ENCODE data around the gene ROBO1. TPM values are rescaled to one million over a fixed set of nuclear protein-coding genes. Genes with fewer than 3 reads are reported as not detected.
"Not testable (repeated sequence)": the region's sequence is repeated elsewhere in the genome, so short reads cannot be mapped to it uniquely, and the experiment has no call there.

The ROBO1 gene
- total RNA-seq, 1 experiment from 2014 or later, result 35.5 TPM

DNA sequence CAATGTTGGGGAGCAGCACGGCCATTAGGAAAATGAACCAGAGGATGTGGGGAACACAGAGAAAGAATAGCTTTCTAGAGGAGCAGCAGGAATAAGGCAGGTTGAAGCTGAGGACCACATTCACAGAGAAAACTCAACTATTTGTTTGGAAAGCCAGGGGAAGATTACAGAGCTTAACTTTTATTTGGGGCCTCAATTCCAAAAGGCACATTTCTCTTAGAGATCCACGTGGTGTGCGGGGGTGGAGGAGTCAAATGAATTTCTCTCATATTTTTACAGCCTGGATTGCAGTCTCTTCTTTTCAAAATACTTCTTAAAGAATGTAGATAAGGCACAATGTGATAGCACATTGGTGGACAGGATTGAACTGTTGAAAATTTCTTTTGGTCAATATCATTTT lies 253.7 kb downstream of the ROBO1 start:
- H3K79me2 ChIP-seq (ENCODE audit: low read length), result no peaks in the 10 kb centered on the region
- no peak overlapping the region for H2AFZ ChIP-seq (ENCODE audit: low read length)
- H4K20me1 ChIP-seq (ENCODE audit: low read length), result no peaks in the 10 kb centered on the region
- no peak overlapping the region for H3K27ac ChIP-seq (ENCODE audit: low read length)
- CTCF ChIA-PET, result no interaction called here
- no peaks in the 10 kb centered on the region for H3K36me3 ChIP-seq (ENCODE audit: low read depth, low read length)
- POLR2A ChIA-PET (ENCODE audit: unreplicated experiment), result no interaction called here
- H3F3A ChIP-seq (ENCODE audit: low read length, unreplicated experiment), result no peaks in the 10 kb centered on the region
- no peaks in the 10 kb centered on the region for H3K9me3 ChIP-seq (ENCODE audit: low read length)
- no TSS peak for BruUV-seq (replicated peaks)
- intact Hi-C loops (cut with micrococcal nuclease), result no loop called here
- H3K4me2 ChIP-seq (ENCODE audit: low read length), result no peak overlapping the region
- H3K27me3 ChIP-seq (ENCODE audit: low read length), result no peaks in the 10 kb centered on the region
- H3K9ac ChIP-seq (ENCODE audit: low read length), result no peak overlapping the region
- TF ChIP-seq EZH2phosphoT487 (IDR thresholded peaks at IDR 0.05; ENCODE audit: borderline replicate concordance, low read length) (no peak), EZH2 (IDR thresholded peaks at IDR 0.05; ENCODE audit: low read length, unreplicated experiment) (no peak)
- TF ChIP-seq, protein P1, sequence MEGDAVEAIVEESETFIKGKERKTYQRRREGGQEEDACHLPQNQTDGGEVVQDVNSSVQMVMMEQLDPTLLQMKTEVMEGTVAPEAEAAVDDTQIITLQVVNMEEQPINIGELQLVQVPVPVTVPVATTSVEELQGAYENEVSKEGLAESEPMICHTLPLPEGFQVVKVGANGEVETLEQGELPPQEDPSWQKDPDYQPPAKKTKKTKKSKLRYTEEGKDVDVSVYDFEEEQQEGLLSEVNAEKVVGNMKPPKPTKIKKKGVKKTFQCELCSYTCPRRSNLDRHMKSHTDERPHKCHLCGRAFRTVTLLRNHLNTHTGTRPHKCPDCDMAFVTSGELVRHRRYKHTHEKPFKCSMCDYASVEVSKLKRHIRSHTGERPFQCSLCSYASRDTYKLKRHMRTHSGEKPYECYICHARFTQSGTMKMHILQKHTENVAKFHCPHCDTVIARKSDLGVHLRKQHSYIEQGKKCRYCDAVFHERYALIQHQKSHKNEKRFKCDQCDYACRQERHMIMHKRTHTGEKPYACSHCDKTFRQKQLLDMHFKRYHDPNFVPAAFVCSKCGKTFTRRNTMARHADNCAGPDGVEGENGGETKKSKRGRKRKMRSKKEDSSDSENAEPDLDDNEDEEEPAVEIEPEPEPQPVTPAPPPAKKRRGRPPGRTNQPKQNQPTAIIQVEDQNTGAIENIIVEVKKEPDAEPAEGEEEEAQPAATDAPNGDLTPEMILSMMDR (conservative IDR thresholded peaks at IDR 0.05; ENCODE audit: low read depth, low read length), result no peak
- DNase-seq, result no peak
- no peaks in the 10 kb centered on the region for H3K9me2 ChIP-seq (replicated peaks; ENCODE audit: low read length)
- no peaks in the 10 kb centered on the region for H3K4me1 ChIP-seq (ENCODE audit: insufficient read depth, low read length)
- no peak for ATAC-seq
- H3K4me3 ChIP-seq (ENCODE audit: low read length), result no peak overlapping the region

DNA sequence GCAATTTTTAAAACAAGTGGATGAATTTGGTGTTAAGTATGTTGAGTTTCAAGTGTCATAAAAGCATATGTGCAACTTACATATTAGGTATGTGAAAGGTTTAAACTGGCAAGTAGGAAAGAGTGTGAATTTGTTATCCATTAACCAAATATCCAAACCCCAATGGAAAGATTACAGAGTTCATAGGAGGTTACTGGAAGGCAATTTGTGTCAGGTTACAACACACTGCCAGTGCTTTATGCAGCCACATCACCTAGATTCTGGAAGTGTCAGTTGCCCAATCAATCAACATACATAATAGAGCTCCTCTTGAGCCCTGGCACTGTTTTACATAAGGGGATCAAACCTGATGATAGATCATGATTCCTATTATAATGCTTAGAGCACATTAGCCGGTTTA lies 261.0 kb downstream of the ROBO1 start:
- BruUV-seq (replicated peaks), result no TSS peak
- ChIA-PET CTCF (no interaction called here), POLR2A (ENCODE audit: unreplicated experiment) (no interaction called here)
- Histone ChIP-seq H3K4me1 (ENCODE audit: insufficient read depth, low read length) (no peaks in the 10 kb centered on the region), H3F3A (ENCODE audit: low read length, unreplicated experiment) (no peaks in the 10 kb centered on the region), H3K27ac (ENCODE audit: low read length) (no peak overlapping the region), H3K27me3 (ENCODE audit: low read length) (no peaks in the 10 kb centered on the region), H3K4me3 (ENCODE audit: low read length) (no peak overlapping the region), H2AFZ (ENCODE audit: low read length) (no peak overlapping the region), H4K20me1 (ENCODE audit: low read length) (no peaks in the 10 kb centered on the region), H3K9me2 (replicated peaks; ENCODE audit: low read length) (no peaks in the 10 kb centered on the region), H3K36me3 (ENCODE audit: low read depth, low read length) (no peaks in the 10 kb centered on the region), H3K9me3 (ENCODE audit: low read length) (no peaks in the 10 kb centered on the region), H3K9ac (ENCODE audit: low read length) (no peak overlapping the region), H3K4me2 (ENCODE audit: low read length) (no peak overlapping the region), H3K79me2 (ENCODE audit: low read length) (no peaks in the 10 kb centered on the region)
- no peak for ATAC-seq
- TF ChIP-seq, protein P1 (conservative IDR thresholded peaks at IDR 0.05; ENCODE audit: low read depth, low read length), result no peak
- TF ChIP-seq EZH2phosphoT487 (IDR thresholded peaks at IDR 0.05; ENCODE audit: borderline replicate concordance, low read length), result no peak
- no peak for TF ChIP-seq EZH2 (IDR thresholded peaks at IDR 0.05; ENCODE audit: low read length, unreplicated experiment)
- intact Hi-C loops (cut with micrococcal nuclease), result no loop called here
- no peak for DNase-seq

DNA sequence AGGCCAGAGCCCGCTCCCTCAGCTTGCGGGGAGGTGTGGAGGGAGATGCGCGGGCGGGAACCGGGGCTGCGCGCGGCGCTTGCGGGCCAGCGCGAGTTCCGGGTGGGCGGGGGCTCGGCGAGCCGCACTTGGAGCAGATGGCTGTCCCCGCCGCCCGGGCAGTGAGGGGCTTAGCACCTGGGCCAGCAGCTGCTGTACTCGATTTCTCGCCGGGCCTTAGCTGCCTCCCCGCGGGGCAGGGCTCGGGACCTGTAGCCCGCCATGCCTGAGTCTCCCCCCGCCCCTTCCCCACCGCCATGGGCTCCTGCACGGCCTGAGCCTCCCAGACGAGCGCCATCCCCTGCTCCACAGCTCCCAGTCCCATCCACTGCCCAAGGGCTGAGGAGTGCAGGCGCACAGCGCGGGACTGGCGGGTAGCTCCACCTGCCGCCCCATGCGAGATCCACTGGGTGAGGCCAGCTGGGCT lies 265.5 kb downstream of the ROBO1 start:
- intact Hi-C loops (cut with micrococcal nuclease); H3K9me3 ChIP-seq (ENCODE audit: low read length): not testable (repeated sequence)

More for the DNA sequence above, 265.5 kb downstream of the ROBO1 start:
- H2AFZ ChIP-seq (ENCODE audit: low read length); H3K4me1 ChIP-seq (ENCODE audit: insufficient read depth, low read length); H3K79me2 ChIP-seq (ENCODE audit: low read length); H3K9me2 ChIP-seq (replicated peaks; ENCODE audit: low read length); POLR2A ChIA-PET (ENCODE audit: unreplicated experiment); H4K20me1 ChIP-seq (ENCODE audit: low read length); H3K27me3 ChIP-seq (ENCODE audit: low read length); H3K4me3 ChIP-seq (ENCODE audit: low read length); ATAC-seq; DNase-seq; H3K36me3 ChIP-seq (ENCODE audit: low read depth, low read length); H3F3A ChIP-seq (ENCODE audit: low read length, unreplicated experiment); BruUV-seq (replicated peaks); H3K4me2 ChIP-seq (ENCODE audit: low read length); H3K27ac ChIP-seq (ENCODE audit: low read length); H3K9ac ChIP-seq (ENCODE audit: low read length); CTCF ChIA-PET: not testable (repeated sequence)

Measured in PC-3 (cell line).